Neutrophil (primary cell): ENCODE measurements around the gene ADRB1.

Experiments
- H3K27ac ChIP-seq: fragments of 200-600 bp; sonication (generic); 2 replicates; pipeline ENCODE4 v1.5.1; 2016; ENCODE audit warnings: mild to moderate bottlenecking, moderate library complexity
- H3K27me3 ChIP-seq: fragments of 200-600 bp; sonication (generic); 2 replicates; pipeline ENCODE4 v1.6.0; 2016; ENCODE audit warnings: mild to moderate bottlenecking
- H3K36me3 ChIP-seq: fragments of 200-600 bp; sonication (generic); 2 replicates; pipeline ENCODE4 v1.5.1; 2017
- H3K4me1 ChIP-seq, 2 experiments: fragments of 200-600 bp in 1 of 2; sonication (generic) in 1 of 2; 1 replicate in 1 of 2; 2 replicates in 1 of 2; pipeline versions ENCODE4 v1.5.1 to v1.6.1; 2013 to 2016; ENCODE audit warnings: low read depth in 1 of 2, low read length in 1 of 2, mild to moderate bottlenecking in 1 of 2, moderate library complexity in 1 of 2; ENCODE audit not compliant: control insufficient read depth in 1 of 2, insufficient read depth in 1 of 2
- H3K4me3 ChIP-seq, 2 experiments: fragments of 200-600 bp in 1 of 2; sonication (generic) in 1 of 2; 1 replicate in 1 of 2; 2 replicates in 1 of 2; pipeline ENCODE4 v1.5.1; 2013 to 2016; ENCODE audit warnings: low read depth in 1 of 2, low read length in 1 of 2, mild to moderate bottlenecking in 1 of 2, moderate library complexity in 1 of 2
- H3K9me3 ChIP-seq: fragments of 200-600 bp; sonication (generic); 2 replicates; pipeline ENCODE4 v1.5.1; 2016
- TF ChIP-seq, protein P1 (sequence below): fragments of 200-600 bp; sonication (generic); IDR thresholded peaks from 2 replicates; pipeline ENCODE4 v1.5.1; 2016; ENCODE audit warnings: antibody characterized with exemption

ADRB1 gene

DNA sequence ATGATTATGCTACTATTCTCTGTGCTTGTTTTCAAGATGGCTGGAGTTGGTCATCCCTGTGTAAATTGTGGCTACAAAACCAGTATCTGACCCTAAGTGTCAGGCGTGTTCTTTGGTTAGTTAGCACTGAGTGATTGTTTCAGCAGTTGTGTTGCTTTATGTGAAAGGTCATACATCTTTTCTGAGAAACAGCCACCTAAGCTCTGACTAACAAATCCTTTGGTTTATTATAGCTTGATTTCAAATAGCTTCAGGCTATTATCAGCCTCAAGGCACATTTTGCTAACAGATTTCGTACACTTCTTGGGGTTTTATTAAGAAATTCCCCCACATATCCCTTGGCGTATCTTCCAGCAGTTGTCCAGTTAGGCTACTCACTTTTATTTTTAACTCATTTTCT is 4.8 kb upstream of the ADRB1 start:
- TF ChIP-seq, protein P1, sequence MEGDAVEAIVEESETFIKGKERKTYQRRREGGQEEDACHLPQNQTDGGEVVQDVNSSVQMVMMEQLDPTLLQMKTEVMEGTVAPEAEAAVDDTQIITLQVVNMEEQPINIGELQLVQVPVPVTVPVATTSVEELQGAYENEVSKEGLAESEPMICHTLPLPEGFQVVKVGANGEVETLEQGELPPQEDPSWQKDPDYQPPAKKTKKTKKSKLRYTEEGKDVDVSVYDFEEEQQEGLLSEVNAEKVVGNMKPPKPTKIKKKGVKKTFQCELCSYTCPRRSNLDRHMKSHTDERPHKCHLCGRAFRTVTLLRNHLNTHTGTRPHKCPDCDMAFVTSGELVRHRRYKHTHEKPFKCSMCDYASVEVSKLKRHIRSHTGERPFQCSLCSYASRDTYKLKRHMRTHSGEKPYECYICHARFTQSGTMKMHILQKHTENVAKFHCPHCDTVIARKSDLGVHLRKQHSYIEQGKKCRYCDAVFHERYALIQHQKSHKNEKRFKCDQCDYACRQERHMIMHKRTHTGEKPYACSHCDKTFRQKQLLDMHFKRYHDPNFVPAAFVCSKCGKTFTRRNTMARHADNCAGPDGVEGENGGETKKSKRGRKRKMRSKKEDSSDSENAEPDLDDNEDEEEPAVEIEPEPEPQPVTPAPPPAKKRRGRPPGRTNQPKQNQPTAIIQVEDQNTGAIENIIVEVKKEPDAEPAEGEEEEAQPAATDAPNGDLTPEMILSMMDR: no peak

DNA sequence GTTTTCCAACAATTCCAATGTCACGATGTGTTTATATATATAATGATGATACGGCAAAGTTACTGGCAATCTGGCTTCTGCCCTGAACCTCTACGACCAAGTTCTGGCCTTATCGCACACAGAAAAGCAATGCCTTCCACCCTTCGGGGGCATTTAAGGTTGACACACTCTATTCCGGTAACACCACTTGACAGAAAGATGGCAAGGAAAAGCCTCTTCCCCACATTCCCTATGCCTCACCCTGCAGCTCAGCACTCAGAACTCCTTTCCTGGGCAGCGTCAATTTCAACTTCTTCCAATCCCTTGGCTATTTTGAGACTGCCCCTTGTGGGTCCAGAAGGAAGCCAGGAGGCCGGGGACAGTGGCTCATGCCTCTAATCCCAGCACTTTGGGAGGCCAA is 2.5 kb upstream of the ADRB1 start:
- Histone ChIP-seq H3K4me3 (no peak overlapping the region), H3K36me3 (no peaks in the 10 kb centered on the region), H3K4me1 (peaks cover 22 to 27% of the 10 kb centered on the region in 2 experiments), H3K27ac (no peak overlapping the region), H3K27me3 (peaks cover 86% of the 10 kb centered on the region), H3K9me3 (no peaks in the 10 kb centered on the region)
- TF ChIP-seq, protein P1: no peak

More for the DNA sequence above, 4.8 kb upstream of the ADRB1 start:
- Histone ChIP-seq H3K27me3 (peaks cover 63% of the 10 kb centered on the region), H3K9me3 (no peaks in the 10 kb centered on the region), H3K4me1 (peaks cover 5 to 12% of the 10 kb centered on the region in 2 experiments), H3K36me3 (no peaks in the 10 kb centered on the region), H3K4me3 (no peak overlapping the region), H3K27ac (no peak overlapping the region)

DNA sequence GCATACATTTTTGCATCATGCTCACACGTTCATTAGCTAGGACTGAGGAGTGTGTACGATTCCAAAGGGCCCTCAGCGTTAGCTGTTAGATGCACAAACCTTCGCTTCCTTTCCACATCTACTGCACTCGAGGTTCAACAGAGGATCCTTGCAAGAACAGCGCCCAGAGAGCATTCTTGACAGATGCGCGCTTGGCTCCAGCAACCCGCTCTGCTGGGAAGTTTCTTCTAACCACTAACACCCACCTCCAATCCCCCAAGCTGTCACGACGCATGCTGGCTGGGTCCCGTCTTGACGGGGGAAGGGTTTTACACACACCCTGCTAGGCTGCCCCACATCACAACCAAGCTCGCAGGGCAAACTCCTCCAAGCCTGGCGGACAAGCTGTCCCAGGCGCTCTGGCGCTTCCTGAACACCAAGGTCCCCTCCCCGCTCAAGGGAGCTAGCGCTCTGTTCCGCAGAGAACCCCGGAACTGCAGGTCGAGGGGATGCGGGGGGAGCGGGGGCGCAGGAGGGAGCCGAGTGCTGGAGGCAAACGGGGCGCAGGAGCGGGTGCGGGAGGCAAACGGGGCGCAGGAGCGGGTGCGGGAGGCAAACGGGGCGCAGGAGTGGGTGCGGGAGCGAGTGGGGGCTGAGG is 653 bp upstream of the ADRB1 start:
- TF ChIP-seq, protein P1: no peak
- H3K4me1 ChIP-seq: peaks cover 22 to 27% of the 10 kb centered on the region in 2 experiments
- no peaks in the 10 kb centered on the region for H3K36me3 ChIP-seq
- peak overlapping the region in 1 of 2 experiments; percentile 49 for H3K4me3 ChIP-seq
- no peak overlapping the region for H3K27ac ChIP-seq
- H3K27me3 ChIP-seq: peaks cover 100% of the 10 kb centered on the region
- no peaks in the 10 kb centered on the region for H3K9me3 ChIP-seq

DNA sequence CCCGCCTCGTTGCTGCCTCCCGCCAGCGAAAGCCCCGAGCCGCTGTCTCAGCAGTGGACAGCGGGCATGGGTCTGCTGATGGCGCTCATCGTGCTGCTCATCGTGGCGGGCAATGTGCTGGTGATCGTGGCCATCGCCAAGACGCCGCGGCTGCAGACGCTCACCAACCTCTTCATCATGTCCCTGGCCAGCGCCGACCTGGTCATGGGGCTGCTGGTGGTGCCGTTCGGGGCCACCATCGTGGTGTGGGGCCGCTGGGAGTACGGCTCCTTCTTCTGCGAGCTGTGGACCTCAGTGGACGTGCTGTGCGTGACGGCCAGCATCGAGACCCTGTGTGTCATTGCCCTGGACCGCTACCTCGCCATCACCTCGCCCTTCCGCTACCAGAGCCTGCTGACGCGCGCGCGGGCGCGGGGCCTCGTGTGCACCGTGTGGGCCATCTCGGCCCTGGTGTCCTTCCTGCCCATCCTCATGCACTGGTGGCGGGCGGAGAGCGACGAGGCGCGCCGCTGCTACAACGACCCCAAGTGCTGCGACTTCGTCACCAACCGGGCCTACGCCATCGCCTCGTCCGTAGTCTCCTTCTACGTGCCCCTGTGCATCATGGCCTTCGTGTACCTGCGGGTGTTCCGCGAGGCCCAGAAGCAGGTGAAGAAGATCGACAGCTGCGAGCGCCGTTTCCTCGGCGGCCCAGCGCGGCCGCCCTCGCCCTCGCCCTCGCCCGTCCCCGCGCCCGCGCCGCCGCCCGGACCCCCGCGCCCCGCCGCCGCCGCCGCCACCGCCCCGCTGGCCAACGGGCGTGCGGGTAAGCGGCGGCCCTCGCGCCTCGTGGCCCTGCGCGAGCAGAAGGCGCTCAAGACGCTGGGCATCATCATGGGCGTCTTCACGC is 825 bp downstream of the ADRB1 start:
- Histone ChIP-seq H3K9me3 (no peaks in the 10 kb centered on the region), H3K4me3 (peak overlapping the region; percentile 38 to 43), H3K27me3 (peaks cover 100% of the 10 kb centered on the region), H3K27ac (no peak overlapping the region), H3K36me3 (no peaks in the 10 kb centered on the region), H3K4me1 (peaks cover 22 to 27% of the 10 kb centered on the region in 2 experiments)
- TF ChIP-seq, protein P1: no peak

DNA sequence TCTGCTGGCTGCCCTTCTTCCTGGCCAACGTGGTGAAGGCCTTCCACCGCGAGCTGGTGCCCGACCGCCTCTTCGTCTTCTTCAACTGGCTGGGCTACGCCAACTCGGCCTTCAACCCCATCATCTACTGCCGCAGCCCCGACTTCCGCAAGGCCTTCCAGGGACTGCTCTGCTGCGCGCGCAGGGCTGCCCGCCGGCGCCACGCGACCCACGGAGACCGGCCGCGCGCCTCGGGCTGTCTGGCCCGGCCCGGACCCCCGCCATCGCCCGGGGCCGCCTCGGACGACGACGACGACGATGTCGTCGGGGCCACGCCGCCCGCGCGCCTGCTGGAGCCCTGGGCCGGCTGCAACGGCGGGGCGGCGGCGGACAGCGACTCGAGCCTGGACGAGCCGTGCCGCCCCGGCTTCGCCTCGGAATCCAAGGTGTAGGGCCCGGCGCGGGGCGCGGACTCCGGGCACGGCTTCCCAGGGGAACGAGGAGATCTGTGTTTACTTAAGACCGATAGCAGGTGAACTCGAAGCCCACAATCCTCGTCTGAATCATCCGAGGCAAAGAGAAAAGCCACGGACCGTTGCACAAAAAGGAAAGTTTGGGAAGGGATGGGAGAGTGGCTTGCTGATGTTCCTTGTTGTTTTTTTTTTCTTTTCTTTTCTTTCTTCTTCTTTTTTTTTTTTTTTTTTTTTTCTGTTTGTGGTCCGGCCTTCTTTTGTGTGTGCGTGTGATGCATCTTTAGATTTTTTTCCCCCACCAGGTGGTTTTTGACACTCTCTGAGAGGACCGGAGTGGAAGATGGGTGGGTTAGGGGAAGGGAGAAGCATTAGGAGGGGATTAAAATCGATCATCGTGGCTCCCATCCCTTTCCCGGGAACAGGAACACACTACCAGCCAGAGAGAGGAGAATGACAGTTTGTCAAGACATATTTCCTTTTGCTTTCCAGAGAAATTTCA is 1.7 kb downstream of the ADRB1 start:
- Histone ChIP-seq H3K4me1 (peaks cover 22 to 27% of the 10 kb centered on the region in 2 experiments), H3K9me3 (no peaks in the 10 kb centered on the region), H3K27ac (no peak overlapping the region), H3K27me3 (peaks cover 100% of the 10 kb centered on the region), H3K36me3 (no peaks in the 10 kb centered on the region), H3K4me3 (peak overlapping the region; percentile 43 to 54)
- TF ChIP-seq, protein P1: no peak
